ENCODE data around the gene FAP.

GRCh38 chr2:162232671-162233070, 10.6 kb downstream of the FAP start:
- no peak for TF ChIP-seq CTCF (IDR thresholded peaks at IDR 0.05)
- no peak for TF ChIP-seq POLR2A (IDR thresholded peaks at IDR 0.05)
